Measurements from ENCODE around the gene GGT5.
A peak's percentile ranks its signal among the peaks of the same experiment; 100 is the strongest.

GGT5 gene

GRCh38 chr22:24181088-24181995 is 63.5 kb downstream of the GGT5 start, which contains the start of gene SUSD2:
SUSD2 (plus strand) TSS chr22:24181487; CDS start chr22:24181520, 33 bp downstream.
- DNase-seq, result no peak

GRCh38 chr22:24180316-24181087 is 64.4 kb downstream of the GGT5 start:
- no peak for DNase-seq

- DNase-seq, result no peak
These were observed 65.2 kb downstream of the GGT5 start for GRCh38 chr22:24179478-24180210.

DNA sequence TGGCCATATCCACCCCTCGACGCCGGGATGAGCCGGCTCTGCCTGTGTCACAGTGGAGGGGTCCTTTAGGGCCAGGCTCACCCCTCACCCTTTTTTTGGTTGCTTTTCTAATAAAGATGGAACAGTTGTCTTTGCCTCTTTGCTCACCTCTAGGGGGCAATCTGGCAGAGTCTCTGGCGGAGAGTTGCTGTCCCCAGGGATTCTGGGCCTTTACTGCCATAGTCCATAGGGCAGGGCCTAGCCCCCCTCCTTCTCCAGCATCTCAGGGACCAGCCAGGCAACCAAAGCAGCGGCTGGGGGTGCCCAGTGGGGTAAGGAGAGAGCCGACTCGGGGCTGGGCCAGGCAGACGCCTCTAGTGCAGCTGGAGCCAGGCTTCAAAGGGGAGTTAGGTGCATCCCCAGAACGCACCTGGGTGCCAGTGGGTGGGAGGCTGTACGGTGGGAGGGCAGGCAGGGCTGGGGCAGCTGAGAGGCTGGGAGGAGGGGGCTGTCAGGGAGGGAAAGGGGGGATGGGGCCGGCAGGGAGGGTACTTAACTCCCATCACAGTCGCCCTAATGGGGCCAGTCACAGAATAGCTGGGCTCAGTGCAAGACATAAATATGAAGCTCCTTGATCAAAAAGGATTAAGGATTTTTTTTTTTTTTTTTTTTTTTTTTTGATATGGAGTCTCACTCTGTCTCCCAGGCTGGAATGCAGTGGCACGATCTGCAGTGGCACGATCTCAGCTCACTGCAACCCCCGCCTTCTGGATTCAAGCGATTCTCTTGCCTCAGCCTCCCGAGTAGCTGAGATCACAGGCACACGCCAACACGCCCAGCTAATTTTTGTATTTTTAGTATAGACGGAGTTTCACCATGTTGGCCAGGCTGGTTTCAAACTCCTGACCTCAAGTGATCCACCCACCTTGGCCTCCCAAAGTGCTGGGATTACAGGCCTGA is 66.1 kb downstream of the GGT5 start:
- no peak for DNase-seq

DNA sequence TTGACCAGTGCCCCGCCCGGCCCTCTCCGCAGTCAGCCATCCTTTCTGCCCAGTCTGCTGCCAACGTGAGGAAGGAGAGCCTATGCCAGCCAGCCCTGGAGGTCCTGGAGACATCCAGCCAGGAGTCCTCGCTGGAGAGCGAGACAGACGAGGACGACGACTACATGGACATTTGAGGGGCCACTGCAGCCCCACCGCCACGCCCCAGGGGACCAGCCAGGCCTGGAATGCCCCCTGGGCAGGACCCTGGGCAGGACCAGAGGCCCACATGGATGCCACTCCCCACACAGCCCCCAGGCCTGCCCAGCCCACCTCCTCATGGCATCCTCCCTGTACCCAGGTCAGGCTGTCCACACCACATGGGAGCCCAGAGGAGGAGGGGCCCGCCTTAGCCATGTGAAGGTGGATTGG is 66.9 kb downstream of the GGT5 start:
- no peak for DNase-seq

GRCh38 chr22:24177456-24177855 is 67.4 kb downstream of the GGT5 start:
- no peak for DNase-seq

- DNase-seq, result no peak
These were observed 67.8 kb downstream of the GGT5 start for GRCh38 chr22:24177045-24177444.

- DNase-seq, result no peak
These were observed 68.3 kb downstream of the GGT5 start for GRCh38 chr22:24176630-24177029.

GRCh38 chr22:24176040-24176439 is 68.8 kb downstream of the GGT5 start:
- DNase-seq, result no peak

DNA sequence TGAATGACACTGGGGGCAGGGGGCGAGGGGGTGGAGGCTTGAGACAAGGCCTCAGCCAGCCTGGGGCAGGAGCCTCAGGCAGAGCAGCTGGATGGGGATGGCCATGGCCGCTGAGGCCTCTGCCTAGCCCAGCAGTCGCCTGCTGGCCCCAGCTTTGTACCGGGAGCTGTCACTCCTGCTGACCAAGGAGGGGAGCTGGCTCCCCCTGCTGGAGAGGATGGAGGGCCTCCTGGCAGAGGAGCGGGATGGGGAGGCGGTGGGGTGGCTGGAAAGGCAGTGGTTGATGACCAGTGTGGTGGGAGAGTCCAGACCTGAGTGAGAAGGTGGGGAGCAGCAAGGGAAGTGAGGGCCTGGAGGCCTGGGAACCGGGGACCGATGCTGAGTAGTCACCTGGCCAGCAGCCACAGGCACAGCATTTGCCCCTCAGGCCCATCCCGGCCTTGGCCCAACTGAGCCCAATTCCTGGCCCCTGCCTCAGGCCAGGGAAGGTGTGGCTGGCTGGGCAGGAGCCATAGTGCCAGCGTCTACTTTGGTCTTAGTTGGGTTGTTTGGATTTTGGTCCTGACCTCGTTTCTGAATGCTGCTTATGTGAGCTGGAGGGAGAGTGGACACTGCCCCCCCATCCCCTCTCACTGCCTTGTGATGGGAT is 69.6 kb downstream of the GGT5 start:
- DNase-seq, result peak; percentile 55

DNA sequence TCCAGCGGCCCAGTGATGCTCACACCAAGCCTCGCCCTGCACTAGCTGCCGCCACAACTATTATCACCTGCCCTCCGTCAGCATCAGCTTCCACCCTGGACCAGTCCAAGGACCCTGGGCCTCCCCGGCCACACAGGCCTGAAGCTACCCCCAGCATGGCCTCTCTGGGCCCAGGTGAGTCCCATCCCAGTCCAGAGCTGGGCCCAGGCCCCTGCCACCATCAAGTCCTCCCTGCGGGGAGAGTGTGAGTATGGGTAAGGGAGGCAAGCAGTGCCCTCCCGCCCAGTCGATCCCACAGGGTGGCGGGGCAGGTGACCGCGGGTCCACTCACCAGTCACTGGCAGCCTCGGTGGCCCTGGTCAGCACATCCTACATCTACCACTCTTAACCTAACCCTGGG is 73.1 kb downstream of the GGT5 start:
- DNase-seq, result no peak

GRCh38 chr22:24170632-24171031 is 74.2 kb downstream of the GGT5 start:
- no peak for DNase-seq

- no peak for DNase-seq
These were observed 74.7 kb downstream of the GGT5 start for GRCh38 chr22:24170188-24170587.

Measured in stimulated activated CD4-positive, alpha-beta T cell treated with anti-CD3 and anti-CD28 coated beads, Interleukin-12 subunit alpha, Interleukin-12 subunit beta, amount 100 ng/mL, for 4 hours (primary cell).